K562 (cell line): ENCODE data around the gene BRINP2.

Source experiments
- CBX5 ChIP-seq: IDR thresholded peaks from 2 replicates; pipeline ENCODE4 v1.6.1; 2014; ENCODE audit warnings: low read depth, borderline replicate concordance
- CTCF ChIP-seq, 3 experiments: IDR thresholded peaks in 2 of 3; conservative IDR thresholded peaks in 1 of 3; 2 replicates each; pipeline ENCODE4 v1.5.1; 2011 to 2012; ENCODE audit warnings: low read length in 3 of 3, mild to moderate bottlenecking in 3 of 3, control low read depth in 2 of 3, improper control_type of control experiment in 1 of 3, inconsistent platforms in 1 of 3, low read depth in 1 of 3, mixed read lengths in 1 of 3, moderate library complexity in 1 of 3; ENCODE audit not compliant: insufficient read depth in 2 of 3
- EZH2 ChIP-seq: IDR thresholded peaks from 2 replicates; pipeline ENCODE4 v1.6.1; 2012; ENCODE audit warnings: low read depth, mild to moderate bottlenecking, inconsistent platforms, low read length, borderline replicate concordance
- YY1 ChIP-seq, 3 experiments: IDR thresholded peaks; 2 replicates each; pipeline ENCODE4 v1.6.1; 2011; ENCODE audit warnings: low read length in 2 of 3, mild to moderate bottlenecking in 2 of 3, moderate library complexity in 2 of 3, borderline replicate concordance in 1 of 3, control low read depth in 1 of 3, low read depth in 1 of 3; ENCODE audit not compliant: insufficient read depth in 3 of 3, insufficient replicate concordance in 2 of 3, control insufficient read depth in 1 of 3, insufficient read length in 1 of 3; ENCODE audit errors: extremely low read depth in 1 of 3
- ZNF609 ChIP-seq: sonication (generic); formaldehyde crosslinking; IDR thresholded peaks from 2 replicates; pipeline ENCODE4 v1.8.1; 2023; ENCODE audit warnings: missing genetic modification reagents, mild to moderate bottlenecking, borderline replicate concordance

DNA sequence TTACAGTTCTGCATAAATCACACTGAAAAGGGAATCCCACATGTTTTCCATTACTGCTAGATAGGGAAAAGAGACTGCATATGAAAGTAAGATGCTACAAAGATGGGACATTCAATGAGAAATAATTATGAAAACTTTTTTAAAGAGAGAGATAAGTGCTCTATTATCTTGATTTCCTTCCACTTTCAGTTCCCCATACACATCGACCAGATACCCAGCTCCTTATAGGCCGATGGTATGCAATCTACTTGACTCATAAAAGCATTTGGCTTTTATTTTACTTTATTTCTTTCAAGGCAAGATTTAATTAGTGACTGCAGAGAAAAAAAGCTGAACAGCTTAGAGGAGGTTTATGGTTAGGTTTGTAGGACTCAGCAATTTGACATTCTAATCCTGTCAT is 13.1 kb downstream of the BRINP2 start:
- no peak for TF ChIP-seq CTCF (IDR thresholded peaks at IDR 0.05 in 2 of 3, conservative IDR thresholded peaks at IDR 0.05 in 1 of 3; ENCODE audit: insufficient read depth in 2 of 3, low read depth in 1 of 3, low read length in 3 of 3)
- no peak for TF ChIP-seq EZH2
- TF ChIP-seq ZNF609 (CRISPR knock-in tag), result no peak
- no peak for TF ChIP-seq CBX5
- no peak for TF ChIP-seq YY1 (IDR thresholded peaks at IDR 0.05; ENCODE audit: borderline replicate concordance in 1 of 3, control insufficient read depth in 1 of 3, extremely low read depth in 1 of 3, insufficient read depth in 3 of 3, insufficient read length in 1 of 3, insufficient replicate concordance in 2 of 3, low read depth in 1 of 3, low read length in 2 of 3)
